Hematopoietic multipotent progenitor cell treated with erythropoietin and hydrocortisone succinate and interleukin-3 and kit ligand, for 8 days (in vitro differentiated cells): ENCODE data around the gene PRKN.

Source experiments
- DNase-seq: peaks from one replicate; pipeline ENCODE4 v3.0.0-alpha.2; 2015

PRKN gene

DNA sequence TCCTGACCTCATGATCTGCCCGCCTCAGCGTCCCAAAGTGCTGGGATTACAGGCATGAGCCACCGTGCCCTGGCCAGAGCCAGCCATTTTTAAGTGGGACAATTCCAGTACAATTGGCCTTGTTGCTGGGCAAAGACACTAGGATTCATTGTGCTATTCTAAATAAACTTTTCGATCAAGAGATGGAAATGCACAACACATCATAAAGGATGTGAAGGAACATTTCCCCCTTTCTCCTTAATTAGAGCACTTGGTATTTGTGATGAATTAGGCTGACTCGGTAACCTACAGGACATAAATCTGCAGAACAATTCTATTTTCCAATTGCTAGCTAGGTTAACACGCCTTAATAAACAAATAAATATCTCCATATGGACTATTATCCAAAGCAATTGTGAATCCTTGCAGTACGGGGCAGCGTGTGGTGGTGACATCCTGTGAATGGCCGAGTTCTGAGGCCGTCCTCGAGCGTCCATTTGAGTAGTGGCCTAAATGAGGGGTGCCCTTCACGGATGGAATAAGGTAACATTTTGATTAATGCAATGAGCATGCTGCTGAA lies 1047.5 kb downstream of the PRKN start:
- DNase-seq: no peak

GRCh38 chr6:161677188-161677587 lies 1050.4 kb downstream of the PRKN start:
- DNase-seq: no peak

DNA sequence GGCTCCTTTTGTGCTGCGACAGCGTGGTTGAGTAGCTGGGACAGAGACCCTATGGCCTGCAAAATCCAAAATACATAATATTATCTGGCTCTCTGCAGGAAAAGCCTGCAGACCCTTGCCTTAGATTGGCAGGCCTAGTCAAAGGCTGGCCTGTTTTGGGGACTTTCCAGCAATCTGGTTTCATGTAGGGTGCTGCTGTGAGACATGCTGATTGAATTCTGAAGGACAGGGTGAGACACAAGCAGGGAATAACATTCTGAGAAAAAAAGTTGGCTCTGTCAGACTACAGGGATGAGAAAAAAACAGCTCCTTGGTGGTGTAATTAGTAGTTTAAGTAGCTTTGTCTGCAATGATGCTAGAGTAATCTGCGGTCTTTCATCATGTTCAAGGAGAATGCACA lies 1051.0 kb downstream of the PRKN start:
- DNase-seq: no peak

GRCh38 chr6:161674930-161675682 lies 1052.5 kb downstream of the PRKN start:
- no peak for DNase-seq

DNA sequence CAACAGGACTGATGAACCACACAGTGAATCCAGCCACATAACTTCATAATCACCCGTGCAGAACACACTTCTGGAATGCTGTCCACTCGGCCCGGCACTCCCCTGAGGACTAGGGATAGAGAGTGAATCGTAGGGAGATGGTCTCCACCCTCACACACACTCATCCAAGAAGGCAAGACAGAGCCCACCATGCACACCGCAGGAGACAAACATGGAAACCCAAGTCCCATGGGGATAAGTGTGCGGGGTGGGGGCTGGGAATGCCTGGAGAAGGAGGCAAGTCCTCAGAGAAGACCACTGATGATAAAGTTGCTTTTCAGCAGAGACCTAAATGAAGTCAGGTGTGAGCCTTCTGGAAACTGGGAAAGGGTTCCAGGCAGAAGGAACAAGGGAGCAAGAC lies 1054.5 kb downstream of the PRKN start:
- no peak for DNase-seq

GRCh38 chr6:161671117-161671516 lies 1056.4 kb downstream of the PRKN start:
- DNase-seq: no peak

DNA sequence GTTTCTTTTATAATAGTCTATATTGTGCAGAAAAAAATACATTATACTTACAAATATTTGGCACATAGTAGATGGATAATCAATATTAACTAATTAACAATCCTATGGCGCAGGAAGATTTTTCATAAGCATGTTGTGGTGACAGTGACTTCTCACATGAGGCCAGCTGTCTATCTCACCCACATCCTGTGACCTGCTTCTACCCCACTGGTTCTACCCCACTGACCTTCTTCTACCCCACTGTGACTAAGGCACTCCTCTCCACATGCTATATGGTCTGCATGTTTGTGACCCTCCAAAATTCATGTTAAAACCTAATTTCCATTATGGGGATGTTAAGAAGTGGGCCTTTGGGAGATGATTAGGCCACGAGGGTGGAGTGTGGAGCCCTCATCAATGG lies 1058.9 kb downstream of the PRKN start:
- no peak for DNase-seq

DNA sequence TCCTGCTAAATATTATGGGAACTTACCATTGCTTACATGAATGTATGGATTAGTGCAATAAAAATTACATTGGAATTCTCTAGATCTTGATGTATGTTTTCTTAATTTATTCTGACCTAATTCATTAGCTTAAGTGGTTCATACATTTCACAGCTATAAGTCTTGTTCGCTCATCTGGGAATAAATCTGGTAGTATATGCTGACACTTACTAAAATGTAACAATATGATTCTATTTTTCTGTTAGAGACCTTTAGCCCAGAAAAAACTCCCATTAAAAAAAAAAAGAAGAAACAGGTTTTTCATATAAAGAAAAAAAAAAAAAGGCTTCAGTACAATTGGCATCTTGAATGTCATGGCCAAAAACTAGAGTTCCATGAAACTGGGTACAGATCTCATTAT lies 1059.6 kb downstream of the PRKN start:
- DNase-seq: no peak

DNA sequence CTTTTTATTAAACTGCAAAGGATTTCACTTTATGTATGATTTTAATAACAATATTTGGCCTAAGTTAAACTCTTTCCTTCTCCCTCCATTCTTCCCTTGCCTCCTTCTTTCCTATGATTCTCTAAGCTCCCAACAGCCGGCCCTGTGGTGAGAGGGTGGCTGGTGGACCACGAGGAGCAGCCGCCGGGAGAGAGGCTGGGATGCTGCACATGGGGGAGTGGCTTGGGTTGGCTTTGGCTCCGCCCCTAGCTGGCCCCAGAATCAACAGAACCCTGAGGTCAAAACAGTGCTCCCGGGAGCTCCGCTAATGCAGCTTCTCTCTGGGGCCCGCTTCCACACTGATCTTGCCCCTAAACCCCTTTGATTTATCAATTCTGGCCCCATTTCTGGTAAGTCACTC lies 1063.9 kb downstream of the PRKN start:
- DNase-seq: no peak

- no peak for DNase-seq
These were observed 1066.6 kb downstream of the PRKN start for GRCh38 chr6:161660666-161661571.

- DNase-seq: no peak
These were observed 1069.4 kb downstream of the PRKN start for GRCh38 chr6:161658211-161658610.

- no peak for DNase-seq
These were observed 1073.4 kb downstream of the PRKN start for GRCh38 chr6:161654209-161654608.

DNA sequence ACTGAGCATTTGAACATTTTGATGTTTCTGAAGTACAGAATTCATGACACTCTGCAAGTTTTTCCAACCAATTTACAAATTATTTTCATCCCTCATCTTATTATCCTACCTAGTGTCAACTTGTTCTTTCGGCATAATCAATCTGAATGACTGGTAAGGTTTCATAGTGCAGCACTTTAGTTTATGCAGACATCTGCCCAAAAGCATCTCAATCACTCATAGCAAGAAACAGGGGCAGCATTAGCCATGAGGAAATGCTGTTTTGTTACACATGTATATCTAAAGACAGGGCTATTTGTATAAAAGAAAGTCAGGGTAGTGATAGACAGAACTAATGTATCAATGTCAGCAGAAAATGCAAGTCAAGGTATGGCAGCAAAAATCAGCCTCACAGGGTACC lies 1075.6 kb downstream of the PRKN start:
- DNase-seq: no peak

DNA sequence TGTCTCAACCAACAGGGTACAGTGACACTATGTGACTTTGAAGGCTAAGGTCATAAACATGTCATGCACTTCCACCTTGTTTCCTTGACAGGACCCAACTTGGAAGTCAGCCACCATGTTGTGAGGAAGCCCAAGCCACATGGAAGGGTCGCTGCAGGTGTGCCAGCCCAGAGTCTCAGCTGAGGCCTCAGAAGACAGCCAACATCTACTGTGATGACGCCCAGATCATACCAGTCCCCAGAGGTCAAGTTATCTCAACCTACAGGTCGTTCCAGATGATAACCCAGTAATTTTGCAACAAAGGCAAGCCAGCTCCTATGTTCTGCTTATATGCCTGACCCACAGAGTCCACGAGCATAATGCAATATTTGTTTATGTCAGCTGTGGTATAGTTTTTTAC lies 1077.7 kb downstream of the PRKN start:
- DNase-seq: no peak

DNA sequence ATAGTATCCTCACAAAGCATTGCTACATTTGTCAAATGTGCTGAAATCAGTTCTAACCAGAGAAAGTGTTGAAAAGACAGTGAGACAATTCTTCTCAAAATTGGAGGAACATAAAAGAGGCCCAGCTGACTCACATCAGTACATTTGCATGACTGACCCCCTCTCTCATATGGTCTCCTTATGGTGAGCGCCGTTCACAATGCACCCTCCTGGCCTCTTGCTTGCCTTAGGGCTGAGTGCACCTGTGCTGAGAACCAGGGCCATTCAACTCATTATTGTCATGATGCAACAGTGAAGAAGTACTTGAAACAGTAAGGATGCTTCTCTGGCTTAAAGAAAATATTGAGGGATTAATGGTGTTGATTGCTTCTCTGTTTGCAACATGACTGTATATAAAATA lies 1078.5 kb downstream of the PRKN start:
- DNase-seq: no peak

- DNase-seq: no peak
These were observed 1080.3 kb downstream of the PRKN start for GRCh38 chr6:161647234-161647633.

DNA sequence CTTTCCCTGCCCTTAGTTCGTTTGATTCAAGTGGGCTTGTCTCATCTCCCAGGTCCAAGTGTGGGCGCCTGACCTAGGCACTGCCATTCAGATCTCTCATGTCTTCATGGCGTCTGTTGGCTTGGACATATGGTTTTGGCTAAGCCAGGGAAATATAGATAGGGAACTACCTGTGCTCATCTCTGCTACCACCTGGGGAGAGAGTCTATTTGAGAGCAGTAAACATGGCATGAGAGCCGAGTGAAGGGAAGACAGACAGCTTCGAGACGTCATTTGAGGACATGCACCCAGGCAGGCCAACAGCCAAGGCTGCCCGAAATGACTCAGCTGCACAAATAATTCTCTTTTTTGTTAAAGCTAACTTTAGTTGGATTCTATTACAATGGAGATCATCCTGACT lies 1083.0 kb downstream of the PRKN start:
- no peak for DNase-seq

DNA sequence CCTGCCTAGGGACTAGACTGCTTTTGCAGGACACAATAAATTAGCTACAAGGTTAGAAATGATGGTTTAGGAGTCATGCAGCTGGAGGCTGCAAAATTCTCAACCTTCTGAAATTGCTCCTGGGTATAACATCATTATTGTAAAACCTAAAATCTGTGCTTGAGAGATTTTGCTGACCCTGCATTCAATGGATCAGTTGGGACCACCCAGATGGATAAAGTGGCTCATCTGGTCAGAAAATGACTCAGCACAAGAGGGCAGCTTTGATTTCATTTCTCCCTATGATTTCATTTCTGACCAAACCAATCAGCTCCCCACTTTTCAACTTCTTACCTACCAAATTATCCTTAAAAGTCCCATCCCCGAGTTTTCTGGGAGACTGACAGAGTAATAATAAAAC lies 1086.4 kb downstream of the PRKN start:
- no peak for DNase-seq

- no peak for DNase-seq
These were observed 1087.8 kb downstream of the PRKN start for GRCh38 chr6:161639772-161640171.

DNA sequence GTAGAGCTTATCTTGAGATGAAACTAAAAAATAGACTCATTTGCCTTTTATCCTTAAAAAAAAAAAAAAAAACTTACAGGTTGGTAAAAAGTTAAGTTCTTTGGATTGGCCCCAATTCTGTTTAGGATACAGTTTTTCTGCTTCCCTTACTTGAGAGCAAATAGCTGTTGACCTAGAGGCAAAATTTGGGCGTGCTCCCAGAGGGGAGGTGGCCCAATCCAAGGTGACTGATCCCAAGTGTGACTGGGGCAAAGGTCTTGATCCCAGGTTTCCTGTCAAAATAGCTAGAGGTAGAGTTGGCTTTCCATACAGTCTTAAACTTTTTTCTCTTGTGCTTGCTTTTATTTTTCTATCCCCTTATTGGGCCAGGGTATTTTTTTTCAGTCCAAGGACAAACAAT lies 1089.9 kb downstream of the PRKN start:
- no peak for DNase-seq

GRCh38 chr6:161636882-161637430 lies 1090.6 kb downstream of the PRKN start:
- DNase-seq: no peak

DNA sequence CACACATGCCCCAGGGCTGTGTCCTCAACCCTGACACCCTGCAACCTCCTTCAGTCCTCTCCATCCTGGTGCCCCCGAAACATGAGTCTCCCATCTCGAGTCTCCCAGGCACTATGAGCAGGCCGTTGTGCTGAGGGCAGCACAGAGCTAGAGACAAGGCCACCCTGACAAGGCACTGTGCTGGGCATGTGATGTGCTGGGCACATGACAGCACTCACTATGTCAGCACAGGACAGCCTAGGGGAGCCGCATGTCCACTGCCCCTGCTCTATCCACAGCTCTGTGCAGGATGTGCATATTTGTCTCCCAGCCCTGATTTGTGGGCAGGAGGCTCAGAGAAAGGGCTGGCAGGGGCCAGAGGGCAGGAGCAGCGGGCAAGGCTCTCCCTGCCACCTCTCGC lies 1091.6 kb downstream of the PRKN start:
- DNase-seq: no peak

DNA sequence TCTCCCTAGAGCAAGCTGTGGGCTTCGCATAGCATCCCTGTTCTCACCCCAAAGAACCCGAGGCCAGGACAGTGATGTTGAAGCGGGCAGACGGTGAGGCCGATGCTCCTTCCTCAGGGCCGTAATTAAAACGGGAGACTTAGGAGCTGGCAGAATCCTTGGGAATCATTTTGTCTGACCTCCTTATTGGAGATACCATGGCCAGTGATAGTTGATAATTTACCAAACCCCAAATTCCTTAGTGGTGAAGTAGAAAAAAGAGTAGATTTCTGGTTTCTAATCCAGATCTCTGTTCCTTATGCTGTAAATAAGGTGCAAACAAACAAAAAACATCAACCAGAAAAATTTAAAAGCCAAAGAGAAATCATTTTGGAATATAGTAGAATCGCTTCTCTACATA lies 1092.7 kb downstream of the PRKN start:
- no peak for DNase-seq
